ENCODE measurements around the gene DGKH.

DGKH gene

GRCh38 chr13:42109957-42110356 is 61.5 kb downstream of the DGKH start:
- TF ChIP-seq, protein P1, sequence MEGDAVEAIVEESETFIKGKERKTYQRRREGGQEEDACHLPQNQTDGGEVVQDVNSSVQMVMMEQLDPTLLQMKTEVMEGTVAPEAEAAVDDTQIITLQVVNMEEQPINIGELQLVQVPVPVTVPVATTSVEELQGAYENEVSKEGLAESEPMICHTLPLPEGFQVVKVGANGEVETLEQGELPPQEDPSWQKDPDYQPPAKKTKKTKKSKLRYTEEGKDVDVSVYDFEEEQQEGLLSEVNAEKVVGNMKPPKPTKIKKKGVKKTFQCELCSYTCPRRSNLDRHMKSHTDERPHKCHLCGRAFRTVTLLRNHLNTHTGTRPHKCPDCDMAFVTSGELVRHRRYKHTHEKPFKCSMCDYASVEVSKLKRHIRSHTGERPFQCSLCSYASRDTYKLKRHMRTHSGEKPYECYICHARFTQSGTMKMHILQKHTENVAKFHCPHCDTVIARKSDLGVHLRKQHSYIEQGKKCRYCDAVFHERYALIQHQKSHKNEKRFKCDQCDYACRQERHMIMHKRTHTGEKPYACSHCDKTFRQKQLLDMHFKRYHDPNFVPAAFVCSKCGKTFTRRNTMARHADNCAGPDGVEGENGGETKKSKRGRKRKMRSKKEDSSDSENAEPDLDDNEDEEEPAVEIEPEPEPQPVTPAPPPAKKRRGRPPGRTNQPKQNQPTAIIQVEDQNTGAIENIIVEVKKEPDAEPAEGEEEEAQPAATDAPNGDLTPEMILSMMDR (IDR thresholded peaks at IDR 0.05; ENCODE audit: insufficient read depth, low read depth, low read length, missing control alignments) = no peak

GRCh38 chr13:42110410-42111155 is 62.1 kb downstream of the DGKH start:
- TF ChIP-seq, protein P1 (IDR thresholded peaks at IDR 0.05; ENCODE audit: insufficient read depth, low read depth, low read length, missing control alignments) = peak; percentile 60
- H3K4me3 ChIP-seq (ENCODE audit: low read depth, low read length) = no peak overlapping the region
- peak; percentile 78 for DNase-seq (ENCODE audit: low read depth)

More at GRCh38 chr13:42109957-42110356, 61.5 kb downstream of the DGKH start:
- H3K4me3 ChIP-seq (ENCODE audit: low read depth, low read length) = no peak overlapping the region
- no peak for DNase-seq (ENCODE audit: low read depth)

DNA sequence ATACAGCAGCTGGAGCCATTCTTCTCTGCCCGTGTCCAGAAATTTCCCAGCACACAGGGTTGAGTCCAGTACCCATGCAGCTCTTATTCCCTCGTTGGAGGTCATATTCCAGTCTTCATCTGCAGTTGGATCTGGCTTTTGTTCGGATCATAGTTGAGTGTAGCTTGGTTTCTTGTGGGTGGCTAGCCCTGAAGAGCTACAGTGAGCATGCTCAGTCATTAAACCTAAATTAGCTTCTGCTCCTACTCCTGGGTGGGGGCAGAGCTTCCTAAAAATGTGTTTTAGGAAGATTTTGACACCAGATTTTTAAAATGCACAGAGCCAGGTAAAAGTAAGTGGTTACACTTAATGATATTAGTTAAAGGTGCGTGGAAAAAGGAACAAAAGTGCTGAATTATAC is 64.4 kb downstream of the DGKH start:
- H3K4me3 ChIP-seq (ENCODE audit: low read depth, low read length) = no peak overlapping the region
- TF ChIP-seq, protein P1 (IDR thresholded peaks at IDR 0.05; ENCODE audit: insufficient read depth, low read depth, low read length, missing control alignments) = no peak

DNA sequence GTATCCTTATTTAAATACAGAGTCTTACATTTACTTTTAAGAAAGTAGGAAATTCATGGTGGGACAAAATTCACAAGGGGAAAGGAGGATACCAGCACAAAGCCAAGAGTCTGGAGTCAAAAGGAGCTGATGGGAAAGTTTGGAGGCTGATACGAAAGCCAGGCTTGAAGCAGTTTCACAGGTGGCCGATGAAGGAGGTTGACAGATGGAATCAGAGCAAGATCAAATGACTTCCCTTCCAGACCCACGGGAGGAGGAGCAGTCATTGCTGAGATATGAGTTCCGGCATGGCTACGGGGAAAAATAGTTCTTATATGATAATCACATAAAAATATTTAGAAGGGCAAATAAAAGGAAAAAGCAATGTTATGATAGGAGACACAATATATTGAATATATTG is 65.0 kb downstream of the DGKH start:
- TF ChIP-seq, protein P1 (IDR thresholded peaks at IDR 0.05; ENCODE audit: insufficient read depth, low read depth, low read length, missing control alignments) = no peak
- H3K4me3 ChIP-seq (ENCODE audit: low read depth, low read length) = no peak overlapping the region
- no peak for DNase-seq (ENCODE audit: low read depth)

More for the DNA sequence above, 64.4 kb downstream of the DGKH start:
- no peak for DNase-seq (ENCODE audit: low read depth)

DNA sequence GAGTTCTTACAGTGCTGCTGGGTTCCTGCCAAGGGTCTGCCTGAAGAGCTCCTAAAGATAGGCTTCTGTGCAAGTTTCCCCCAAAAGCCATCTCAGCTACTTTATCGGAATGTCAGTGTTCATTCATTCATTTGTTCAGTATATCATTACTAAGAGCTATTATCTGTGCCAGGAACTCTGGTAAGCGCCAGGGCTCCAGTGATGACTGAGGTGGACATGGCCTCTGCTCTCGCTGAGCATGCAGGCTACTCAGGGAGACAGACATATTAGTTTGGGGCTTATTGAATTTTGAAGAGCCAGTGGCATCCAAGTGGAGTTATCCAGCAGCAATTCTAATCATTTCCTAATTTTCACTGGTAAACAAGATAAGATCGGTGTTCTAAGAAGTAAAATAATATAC is 65.8 kb downstream of the DGKH start:
- TF ChIP-seq, protein P1 (IDR thresholded peaks at IDR 0.05; ENCODE audit: insufficient read depth, low read depth, low read length, missing control alignments) = no peak

DNA sequence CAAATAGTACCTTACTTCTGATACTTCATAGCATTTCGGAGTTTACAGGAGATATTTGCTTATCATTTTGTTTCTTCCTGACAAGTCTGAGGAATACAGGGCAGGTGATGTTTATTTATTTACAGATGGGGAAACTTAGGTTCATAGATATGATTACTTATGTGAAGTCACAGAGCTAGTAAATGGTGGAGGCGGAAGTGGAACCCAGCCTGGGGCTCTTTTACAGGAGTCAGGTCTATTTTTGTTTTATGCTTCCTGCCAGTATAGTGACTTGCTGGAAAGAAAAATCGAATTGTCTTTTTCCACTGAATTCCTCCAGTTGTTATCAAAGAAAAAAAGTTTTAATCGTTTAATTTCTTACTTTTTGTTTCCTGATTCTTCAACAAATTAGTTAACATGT is 66.5 kb downstream of the DGKH start:
- TF ChIP-seq, protein P1 (IDR thresholded peaks at IDR 0.05; ENCODE audit: insufficient read depth, low read depth, low read length, missing control alignments) = no peak
- H3K4me3 ChIP-seq (ENCODE audit: low read depth, low read length) = no peak overlapping the region
- DNase-seq (ENCODE audit: low read depth) = no peak

More for the DNA sequence above, 65.8 kb downstream of the DGKH start:
- H3K4me3 ChIP-seq (ENCODE audit: low read depth, low read length) = no peak overlapping the region
- DNase-seq (ENCODE audit: low read depth) = no peak

GRCh38 chr13:42116225-42116624 is 67.8 kb downstream of the DGKH start:
- H3K4me3 ChIP-seq (ENCODE audit: low read depth, low read length) = no peak overlapping the region
- TF ChIP-seq, protein P1 (IDR thresholded peaks at IDR 0.05; ENCODE audit: insufficient read depth, low read depth, low read length, missing control alignments) = no peak
- DNase-seq (ENCODE audit: low read depth) = no peak

All from GM12865 (cell line).